Measurements from ENCODE around the gene ADRA2C. TPM values are rescaled to one million over a fixed set of nuclear protein-coding genes. Genes with fewer than 3 reads are reported as not detected.

Gene ADRA2C
- total RNA-seq, 2 experiments from 2014 or later, result not detected

DNA sequence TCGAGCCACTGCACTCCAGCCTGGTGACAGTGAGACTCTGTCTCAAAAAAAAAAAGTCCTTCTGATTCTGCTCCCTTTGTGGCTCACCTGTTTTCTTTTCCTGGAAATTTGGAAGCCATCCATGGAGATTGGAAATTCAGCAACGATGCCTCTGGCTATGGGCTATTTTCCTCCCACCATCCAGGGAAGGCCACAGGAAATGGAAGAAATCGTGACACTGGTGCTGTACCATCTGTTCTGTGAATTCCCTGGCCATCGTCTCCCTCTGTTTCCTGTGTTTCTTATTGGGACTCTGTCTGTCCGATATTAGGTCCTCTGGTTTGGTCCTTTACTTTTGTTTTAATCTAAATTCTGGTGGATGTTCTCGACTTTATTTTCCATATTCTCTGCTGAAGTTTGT, 29.4 kb upstream of the ADRA2C start:
- peaks cover 15% of the 10 kb centered on the region for H3K27me3 Mint-ChIP-seq
- H3K9me3 Mint-ChIP-seq, result no peaks in the 10 kb centered on the region
- Histone ChIP-seq H3K4me3 (ENCODE audit: low read length) (no peak overlapping the region), H3K36me3 (ENCODE audit: insufficient read depth, low read length) (no peaks in the 10 kb centered on the region), H3K9me3 (ENCODE audit: control insufficient read depth in 1 of 2, insufficient read depth in 1 of 2, low read length in 2 of 2) (peaks cover 0 to 44% of the 10 kb centered on the region in 2 experiments), H3K27me3 (ENCODE audit: control insufficient read depth in 1 of 2, insufficient read depth in 2 of 2, low read length in 2 of 2) (no peaks in the 10 kb centered on the region), H3K4me1 (ENCODE audit: insufficient read depth, low read length) (no peaks in the 10 kb centered on the region), H3K27ac (ENCODE audit: low read depth in 1 of 2, low read length in 2 of 2) (no peak overlapping the region)
- no peak for DNase-seq
- no peaks in the 10 kb centered on the region for H3K36me3 Mint-ChIP-seq (ENCODE audit: low read depth)
- intact Hi-C loops (cut with DNase I, micrococcal nuclease), result no loop called here
- no peak for ATAC-seq (ENCODE audit: poor library complexity)
- CTCF ChIA-PET, result no interaction called here
- H3K27ac Mint-ChIP-seq, result no peak overlapping the region
- H3K4me1 Mint-ChIP-seq (ENCODE audit: low read depth), result no peaks in the 10 kb centered on the region
- no peak overlapping the region for H3K4me3 Mint-ChIP-seq
- POLR2A ChIA-PET, result no interaction called here
- TF ChIP-seq, protein P1, sequence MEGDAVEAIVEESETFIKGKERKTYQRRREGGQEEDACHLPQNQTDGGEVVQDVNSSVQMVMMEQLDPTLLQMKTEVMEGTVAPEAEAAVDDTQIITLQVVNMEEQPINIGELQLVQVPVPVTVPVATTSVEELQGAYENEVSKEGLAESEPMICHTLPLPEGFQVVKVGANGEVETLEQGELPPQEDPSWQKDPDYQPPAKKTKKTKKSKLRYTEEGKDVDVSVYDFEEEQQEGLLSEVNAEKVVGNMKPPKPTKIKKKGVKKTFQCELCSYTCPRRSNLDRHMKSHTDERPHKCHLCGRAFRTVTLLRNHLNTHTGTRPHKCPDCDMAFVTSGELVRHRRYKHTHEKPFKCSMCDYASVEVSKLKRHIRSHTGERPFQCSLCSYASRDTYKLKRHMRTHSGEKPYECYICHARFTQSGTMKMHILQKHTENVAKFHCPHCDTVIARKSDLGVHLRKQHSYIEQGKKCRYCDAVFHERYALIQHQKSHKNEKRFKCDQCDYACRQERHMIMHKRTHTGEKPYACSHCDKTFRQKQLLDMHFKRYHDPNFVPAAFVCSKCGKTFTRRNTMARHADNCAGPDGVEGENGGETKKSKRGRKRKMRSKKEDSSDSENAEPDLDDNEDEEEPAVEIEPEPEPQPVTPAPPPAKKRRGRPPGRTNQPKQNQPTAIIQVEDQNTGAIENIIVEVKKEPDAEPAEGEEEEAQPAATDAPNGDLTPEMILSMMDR (IDR thresholded peaks at IDR 0.05), result no peak

DNA sequence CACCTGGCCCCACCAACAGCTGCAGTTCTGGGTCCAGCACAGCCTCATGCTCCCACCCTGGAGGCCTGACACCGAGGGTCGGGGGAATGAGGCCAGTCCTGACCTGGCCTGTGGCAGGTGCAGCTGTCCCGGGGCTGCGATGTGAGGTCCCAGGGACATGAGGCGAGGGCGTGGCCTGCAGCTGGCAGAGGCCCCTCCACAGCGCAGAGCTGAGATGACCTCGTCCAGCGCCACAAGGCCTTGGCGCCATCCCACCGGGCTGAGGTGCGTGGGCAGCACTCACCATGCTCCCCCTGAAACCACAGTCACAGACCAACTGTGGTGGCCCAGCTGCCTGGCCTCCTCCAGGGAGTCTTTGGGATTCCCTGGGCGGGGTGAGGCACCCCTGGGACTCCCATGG, 26.6 kb upstream of the ADRA2C start:
- Histone ChIP-seq H3K4me3 (ENCODE audit: low read length) (no peak overlapping the region), H3K27me3 (ENCODE audit: control insufficient read depth in 1 of 2, insufficient read depth in 2 of 2, low read length in 2 of 2) (peaks cover 7 to 9% of the 10 kb centered on the region in 2 experiments), H3K36me3 (ENCODE audit: insufficient read depth, low read length) (no peaks in the 10 kb centered on the region), H3K9me3 (ENCODE audit: control insufficient read depth in 1 of 2, insufficient read depth in 1 of 2, low read length in 2 of 2) (peaks cover 3 to 51% of the 10 kb centered on the region in 2 experiments), H3K27ac (ENCODE audit: low read depth in 1 of 2, low read length in 2 of 2) (no peak overlapping the region), H3K4me1 (ENCODE audit: insufficient read depth, low read length) (no peaks in the 10 kb centered on the region)
- CTCF ChIA-PET, result no interaction called here
- Mint-ChIP-seq H3K4me1 (ENCODE audit: low read depth) (no peaks in the 10 kb centered on the region), H3K27me3 (peaks cover 39% of the 10 kb centered on the region), H3K36me3 (ENCODE audit: low read depth) (no peaks in the 10 kb centered on the region), H3K4me3 (no peak overlapping the region), H3K9me3 (no peaks in the 10 kb centered on the region), H3K27ac (no peak overlapping the region)
- POLR2A ChIA-PET, result no interaction called here
- ATAC-seq (ENCODE audit: poor library complexity), result no peak
- intact Hi-C loops (cut with DNase I, micrococcal nuclease), result no loop called here
- no peak for DNase-seq
- TF ChIP-seq, protein P1 (IDR thresholded peaks at IDR 0.05), result no peak

DNA sequence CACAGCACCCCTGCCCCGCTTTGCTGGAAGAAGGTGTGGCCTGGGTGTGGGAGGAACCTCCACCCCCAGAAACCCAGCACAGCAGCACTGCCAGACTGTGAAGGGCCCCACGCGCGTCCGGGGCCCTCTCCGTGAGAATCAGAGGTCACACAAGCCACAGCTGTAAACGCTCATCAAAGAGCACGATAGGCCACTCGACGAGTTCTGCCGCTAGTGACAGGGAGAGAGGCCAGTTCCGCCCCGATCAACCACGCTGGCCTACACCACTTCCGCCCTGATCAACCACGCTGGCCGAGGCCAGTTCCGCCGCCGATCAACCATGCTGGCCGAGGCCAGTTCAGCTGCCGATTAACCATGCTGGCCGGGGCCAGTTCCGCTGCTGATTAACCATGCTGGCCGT, 25.9 kb upstream of the ADRA2C start:
- peaks cover 46% of the 10 kb centered on the region for H3K27me3 Mint-ChIP-seq
- H3K27me3 ChIP-seq (ENCODE audit: control insufficient read depth in 1 of 2, insufficient read depth in 2 of 2, low read length in 2 of 2), result peaks cover 9% of the 10 kb centered on the region in 2 experiments
- no peak for DNase-seq
- H3K9me3 Mint-ChIP-seq, result no peaks in the 10 kb centered on the region
- intact Hi-C loops (cut with DNase I, micrococcal nuclease), result no loop called here
- H3K4me3 ChIP-seq (ENCODE audit: low read length), result no peak overlapping the region
- TF ChIP-seq, protein P1 (IDR thresholded peaks at IDR 0.05), result no peak
- no peaks in the 10 kb centered on the region for H3K4me1 Mint-ChIP-seq (ENCODE audit: low read depth)
- H3K36me3 ChIP-seq (ENCODE audit: insufficient read depth, low read length), result no peaks in the 10 kb centered on the region
- H3K4me3 Mint-ChIP-seq, result no peak overlapping the region
- H3K27ac ChIP-seq (ENCODE audit: low read depth in 1 of 2, low read length in 2 of 2), result no peak overlapping the region
- no peaks in the 10 kb centered on the region for H3K4me1 ChIP-seq (ENCODE audit: insufficient read depth, low read length)
- no peak for ATAC-seq (ENCODE audit: poor library complexity)
- CTCF ChIA-PET, result no interaction called here
- no peaks in the 10 kb centered on the region for H3K36me3 Mint-ChIP-seq (ENCODE audit: low read depth)
- POLR2A ChIA-PET, result no interaction called here
- peaks cover 3 to 51% of the 10 kb centered on the region in 2 experiments for H3K9me3 ChIP-seq (ENCODE audit: control insufficient read depth in 1 of 2, insufficient read depth in 1 of 2, low read length in 2 of 2)
- H3K27ac Mint-ChIP-seq, result no peak overlapping the region
